H1 (cell line): Measurements from ENCODE around the gene DIPK1A. TPM values are rescaled to one million over a fixed set of nuclear protein-coding genes. Genes with fewer than 3 reads are reported as not detected.

Experiments used
- CTCF ChIA-PET: fragments of 300-600 bp; sonication (Branson Sonifier 250); formaldehyde crosslinking; loops from one replicate; lab custom pipeline; 2021; ENCODE audit not compliant: partially characterized antibody; lab: Charles Lee
- POLR2A ChIA-PET: fragments of 300-600 bp; sonication (Branson Sonifier 250); formaldehyde crosslinking; loops from one replicate; lab custom pipeline; 2021; ENCODE audit warnings: inconsistent platforms; ENCODE audit not compliant: partially characterized antibody; lab: Charles Lee
- DNase-seq, 2 experiments: peaks; one replicate each; pipeline versions ENCODE4 v3.0.0 to v3.0.0-alpha.2; 2010 to 2022; ENCODE audit warnings: low spot score in 2 of 2, low read depth in 1 of 2, mixed read lengths in 1 of 2
- FAIRE-seq: peaks from 2 replicates; lab custom pipeline; 2011; peaks lifted over from hg19 to GRCh38; lab: Jason Lieb, UNC
- H2AFZ ChIP-seq: 2 replicates; pipeline ENCODE4 v1.8.1; 2012; ENCODE audit warnings: low read length, inconsistent platforms
- H2AK5ac ChIP-seq: 2 replicates; pipeline ENCODE4 v1.6.1; 2013; ENCODE audit warnings: low read depth, low read length
- H2BK120ac ChIP-seq: replicated peaks from 2 replicates; pipeline ENCODE3; 2013; ENCODE audit warnings: low read depth, low read length, inconsistent platforms
- H2BK12ac ChIP-seq: 2 replicates; pipeline ENCODE4 v1.6.1; 2013; ENCODE audit warnings: low read depth, low read length
- H2BK15ac ChIP-seq: 2 replicates; pipeline ENCODE4 v1.6.1; 2013; ENCODE audit warnings: low read length
- H2BK20ac ChIP-seq: 2 replicates; pipeline ENCODE4 v1.6.1; 2013; ENCODE audit warnings: low read length
- H2BK5ac ChIP-seq: 2 replicates; pipeline ENCODE4 v1.6.1; 2013; ENCODE audit warnings: low read depth, low read length
- H3K14ac ChIP-seq: 2 replicates; pipeline ENCODE4 v1.6.1; 2013; ENCODE audit warnings: inconsistent platforms; ENCODE audit not compliant: insufficient read length
- H3K18ac ChIP-seq: 2 replicates; pipeline ENCODE4 v1.6.1; 2013; ENCODE audit warnings: low read length; ENCODE audit errors: extremely low read depth
- H3K23ac ChIP-seq: 2 replicates; pipeline ENCODE4 v1.6.1; 2013; ENCODE audit warnings: inconsistent platforms; ENCODE audit not compliant: insufficient read length
- H3K23me2 ChIP-seq: 2 replicates; pipeline ENCODE4 v1.6.1; 2013; ENCODE audit warnings: low read depth, low read length
- H3K27ac ChIP-seq: 2 replicates; pipeline ENCODE4 v1.6.1; 2011; ENCODE audit warnings: low read depth, low read length, inconsistent platforms
- H3K27me3 ChIP-seq, 4 experiments: replicated peaks in 1 of 4; 1 replicate in 1 of 4; 2 replicates in 3 of 4; pipeline versions ENCODE4 v1.6.1 to v1.8.1; 2011 to 2013; ENCODE audit warnings: low read length in 3 of 4, mild to moderate bottlenecking in 3 of 4, inconsistent platforms in 2 of 4, mixed read lengths in 2 of 4, moderate library complexity in 1 of 4; ENCODE audit not compliant: control insufficient read depth in 3 of 4, insufficient read depth in 3 of 4; ENCODE audit errors: extremely low read depth in 1 of 4
- H3K36me3 ChIP-seq, 4 experiments: 2 replicates each; pipeline versions ENCODE4 v1.6.1 to v1.8.1; 2011 to 2013; ENCODE audit warnings: mild to moderate bottlenecking in 4 of 4, low read length in 3 of 4, moderate library complexity in 2 of 4, control low read depth in 1 of 4, inconsistent platforms in 1 of 4; ENCODE audit not compliant: insufficient read depth in 4 of 4, control insufficient read depth in 2 of 4
- H3K4ac ChIP-seq: replicated peaks from 2 replicates; pipeline ENCODE3; 2013; ENCODE audit warnings: low read length, low read depth, mixed read lengths, inconsistent platforms; ENCODE audit not compliant: insufficient read length
- H3K4me1 ChIP-seq, 4 experiments: replicated peaks in 1 of 4; 1 replicate in 1 of 4; 2 replicates in 3 of 4; pipeline versions ENCODE4 v1.6.1 to v1.8.1; 2011 to 2013; ENCODE audit warnings: low read length in 3 of 4, inconsistent platforms in 2 of 4, mixed read lengths in 1 of 4; ENCODE audit not compliant: insufficient read depth in 4 of 4, control insufficient read depth in 3 of 4
- H3K4me2 ChIP-seq, 2 experiments: 2 replicates each; pipeline versions ENCODE4 v1.6.1 to v1.8.1; 2011 to 2013; ENCODE audit warnings: low read depth in 2 of 2, low read length in 2 of 2, control low read depth in 1 of 2, inconsistent platforms in 1 of 2, mild to moderate bottlenecking in 1 of 2; ENCODE audit not compliant: insufficient read depth in 1 of 2
- H3K4me3 ChIP-seq, 4 experiments: fragments of 200-600, 300-600 bp in 1 of 4; sonication (generic), shearing (Covaris generic), sonication (Bioruptor Twin) in 1 of 4; 2 replicates each; pipeline versions ENCODE4 v1.5.1 to v1.8.1; 2011 to 2016; ENCODE audit warnings: low read length in 4 of 4, low read depth in 3 of 4, control low read depth in 2 of 4, inconsistent platforms in 2 of 4, mild to moderate bottlenecking in 2 of 4, mixed read lengths in 1 of 4, moderate library complexity in 1 of 4; ENCODE audit not compliant: insufficient read depth in 2 of 4; ENCODE audit errors: extremely low read depth in 1 of 4
- H3K56ac ChIP-seq: replicated peaks from 2 replicates; pipeline ENCODE3; 2013; ENCODE audit warnings: low read depth, mild to moderate bottlenecking, mixed read lengths, low read length, inconsistent platforms; ENCODE audit not compliant: insufficient read length
- H3K79me1 ChIP-seq: 2 replicates; pipeline ENCODE4 v1.6.1; 2013; ENCODE audit warnings: low read depth, low read length, control low read depth
- H3K79me2 ChIP-seq, 2 experiments: 2 replicates each; pipeline versions ENCODE4 v1.6.1 to v1.8.1; 2012 to 2013; ENCODE audit warnings: low read length in 2 of 2, mild to moderate bottlenecking in 2 of 2, inconsistent platforms in 1 of 2; ENCODE audit not compliant: insufficient read depth in 2 of 2, control insufficient read depth in 1 of 2
- H3K9ac ChIP-seq, 4 experiments: replicated peaks in 1 of 4; 1 replicate in 1 of 4; 2 replicates in 3 of 4; pipeline versions ENCODE4 v1.6.1 to v1.8.1; 2011 to 2013; ENCODE audit warnings: low read depth in 3 of 4, low read length in 3 of 4, control low read depth in 2 of 4, mild to moderate bottlenecking in 2 of 4, moderate library complexity in 2 of 4, inconsistent platforms in 1 of 4; ENCODE audit errors: extremely low read depth in 1 of 4
- H3K9me3 ChIP-seq, 2 experiments: 2 replicates each; pipeline versions ENCODE4 v1.6.1 to v1.8.1; 2012 to 2013; ENCODE audit warnings: mild to moderate bottlenecking in 2 of 2, moderate library complexity in 2 of 2, control low read depth in 1 of 2, inconsistent platforms in 1 of 2, low read depth in 1 of 2, low read length in 1 of 2, mixed read lengths in 1 of 2; ENCODE audit not compliant: insufficient read depth in 2 of 2
- H4K20me1 ChIP-seq, 2 experiments: replicated peaks in 1 of 2; 2 replicates each; pipeline versions ENCODE3 to v1.8.1; 2011 to 2013; ENCODE audit warnings: inconsistent platforms in 2 of 2, low read length in 2 of 2, mild to moderate bottlenecking in 1 of 2; ENCODE audit not compliant: insufficient read depth in 2 of 2, control insufficient read depth in 1 of 2
- H4K5ac ChIP-seq: 2 replicates; pipeline ENCODE4 v1.6.1; 2013; ENCODE audit warnings: low read length, low read depth, mixed read lengths, inconsistent platforms; ENCODE audit not compliant: insufficient read length
- H4K8ac ChIP-seq: 2 replicates; pipeline ENCODE4 v1.8.0; 2013; ENCODE audit warnings: mild to moderate bottlenecking, moderate library complexity, low read length, inconsistent platforms; ENCODE audit not compliant: insufficient read depth; ENCODE audit errors: extremely low read depth
- H4K91ac ChIP-seq: replicated peaks from 2 replicates; pipeline ENCODE3; 2013; ENCODE audit warnings: low read length, mixed read lengths, inconsistent platforms; ENCODE audit not compliant: insufficient read length
- BRCA1 ChIP-seq: IDR thresholded peaks from 2 replicates; pipeline ENCODE4 v1.6.1; 2012; ENCODE audit warnings: low read depth, low read length, improper control_type of control experiment
- CHD1 ChIP-seq: IDR thresholded peaks from 2 replicates; pipeline ENCODE4 v1.6.1; 2012; ENCODE audit warnings: low read depth, low read length, improper control_type of control experiment
- CREB1 ChIP-seq: IDR thresholded peaks from 2 replicates; pipeline ENCODE4 v1.6.1; 2012; ENCODE audit warnings: inconsistent platforms
- CTCF ChIP-seq, 3 experiments: IDR thresholded peaks; 1 replicate in 2 of 3; 2 replicates in 1 of 3; pipeline versions ENCODE4 v1.5.1 to v1.6.1; 2011; ENCODE audit warnings: low read length in 3 of 3, mild to moderate bottlenecking in 3 of 3, inconsistent platforms in 2 of 3, low read depth in 1 of 3, moderate library complexity in 1 of 3; ENCODE audit not compliant: insufficient read depth in 1 of 3; ENCODE audit errors: control extremely low read depth in 1 of 3
- KDM4A ChIP-seq: IDR thresholded peaks from one replicate; pipeline ENCODE4 v1.7.1; 2012; ENCODE audit warnings: low read depth, mild to moderate bottlenecking, moderate library complexity, low read length, inconsistent platforms; ENCODE audit not compliant: severe bottlenecking
- SP2 ChIP-seq: IDR thresholded peaks from 2 replicates; pipeline ENCODE4 v1.6.1; 2012; ENCODE audit warnings: mild to moderate bottlenecking, low read length, inconsistent platforms
- SUZ12 ChIP-seq: fragments of 200-600 bp; sonication (generic); IDR thresholded peaks from 2 replicates; pipeline ENCODE4 v1.6.1; 2012; ENCODE audit warnings: mild to moderate bottlenecking, inconsistent platforms, low read length, moderate library complexity, mixed read lengths
- WGBS, 2 experiments: shearing (Covaris generic) in 1 of 2; methylation state at CpG; one replicate each; pipeline versions ENCODE4 v1.1.6 to v1.1.7; 2013 to 2015; ENCODE audit warnings: low lambda C conversion rate in 2 of 2, mixed read lengths in 2 of 2, inconsistent platforms in 1 of 2, low coverage in 1 of 2, missing lambda C conversion rate in 1 of 2; ENCODE audit not compliant: insufficient replicate concordance in 2 of 2, insufficient coverage in 1 of 2, insufficient read length in 1 of 2; ENCODE audit errors: extremely low coverage in 1 of 2, missing lambda C conversion rate in 1 of 2; 5-methylcytosine and 5-hydroxymethylcytosine counted together
- polyA plus RNA-seq, 7 experiments: library from polyadenylated mRNA; depleted of rRNA in 3 of 7; stranded (reverse) in 5 of 7; unstranded in 2 of 7; fragments of >200 nt in 5 of 7; fragments of 200-250 nt in 2 of 7; gene quantifications; 1 replicate in 5 of 7; 2 replicates in 1 of 7; 4 replicates in 1 of 7; pipeline versions ENCODE4 v1.2.1 to v1.2.3, GENCODE V29; 2011 to 2013; ENCODE audit warnings: missing spikeins in 2 of 7, mixed read lengths in 2 of 7
- total RNA-seq: library from RNA; stranded (reverse); fragmentation: NEBNext Ultra II Directional; extraction: Animal tissue kit (Norgen Biotek cat#: 25700); gene quantifications from 2 replicates; pipeline ENCODE4 v1.2.1, GENCODE V29; 2021
- TF ChIP-seq, protein P1 (sequence below): IDR thresholded peaks from 2 replicates; pipeline ENCODE4 v1.6.1; 2012; ENCODE audit warnings: low read length, inconsistent platforms

Gene DIPK1A
- total and polyA plus RNA-seq, 2 of the 8 experiments (the other 6 are each of a cell fraction or from before 2014, with no cell fraction given): 2.5 to 5.0 TPM

GRCh38 chr1:92994105-92994712 lies 32.9 kb upstream of the DIPK1A start:
- Histone ChIP-seq H3K23me2 (no peaks in the 10 kb centered on the region), H2BK20ac (no peak overlapping the region), H3K14ac (no peak overlapping the region), H2BK120ac (no peak overlapping the region), H4K20me1 (no peaks in the 10 kb centered on the region), H3K4me1 (no peaks in the 10 kb centered on the region), H2BK5ac (no peak overlapping the region), H3K4ac (no peak overlapping the region), H3K79me1 (no peaks in the 10 kb centered on the region), H3K56ac (no peak overlapping the region), H4K5ac (no peak overlapping the region), H3K27ac (no peak overlapping the region), H3K4me2 (no peak overlapping the region), H2AFZ (no peak overlapping the region), H3K27me3 (no peaks in the 10 kb centered on the region), H3K23ac (no peak overlapping the region), H4K91ac (no peak overlapping the region), H2AK5ac (no peak overlapping the region), H4K8ac (no peak overlapping the region), H3K79me2 (no peaks in the 10 kb centered on the region), H3K36me3 (no peaks in the 10 kb centered on the region), H2BK15ac (no peak overlapping the region), H3K18ac (no peak overlapping the region), H3K9ac (no peak overlapping the region), H3K4me3 (no peak overlapping the region), H2BK12ac (no peak overlapping the region), H3K9me3 (no peaks in the 10 kb centered on the region)
- CTCF ChIA-PET: interaction anchor here (0.5 to 3.8 kb wide), 60 partner anchors 9 to 310 kb away, joined by 3 to 79 read pairs (median 6); partner anchors contain the start of gene DIPK1A
- DNase-seq (no peak), FAIRE-seq (peak; percentile 84)
- POLR2A ChIA-PET: interaction anchor here (1.2 to 1.5 kb wide), 6 partner anchors 33 to 162 kb away, joined by 3 to 8 read pairs (median 4); partner anchors contain the start of genes DIPK1A, MTF2 and RPL5
- WGBS, 2 experiments: 59% methylated on average over 5 of the region's 5 CpGs; no CpG with 5 or more reads in 1 of the 2 experiments
- TF ChIP-seq SP2 (no peak), CHD1 (no peak), KDM4A (no peak), CREB1 (no peak), CTCF (IDR thresholded peaks at IDR 0.05; ENCODE audit: control extremely low read depth in 1 of 3, insufficient read depth in 1 of 3, low read depth in 1 of 3, low read length in 3 of 3) (peak in 2 of 3 experiments; percentile 80 to 88; a peak in 3 of 4 replicates), BRCA1 (no peak), SUZ12 (no peak)
- TF ChIP-seq, protein P1, sequence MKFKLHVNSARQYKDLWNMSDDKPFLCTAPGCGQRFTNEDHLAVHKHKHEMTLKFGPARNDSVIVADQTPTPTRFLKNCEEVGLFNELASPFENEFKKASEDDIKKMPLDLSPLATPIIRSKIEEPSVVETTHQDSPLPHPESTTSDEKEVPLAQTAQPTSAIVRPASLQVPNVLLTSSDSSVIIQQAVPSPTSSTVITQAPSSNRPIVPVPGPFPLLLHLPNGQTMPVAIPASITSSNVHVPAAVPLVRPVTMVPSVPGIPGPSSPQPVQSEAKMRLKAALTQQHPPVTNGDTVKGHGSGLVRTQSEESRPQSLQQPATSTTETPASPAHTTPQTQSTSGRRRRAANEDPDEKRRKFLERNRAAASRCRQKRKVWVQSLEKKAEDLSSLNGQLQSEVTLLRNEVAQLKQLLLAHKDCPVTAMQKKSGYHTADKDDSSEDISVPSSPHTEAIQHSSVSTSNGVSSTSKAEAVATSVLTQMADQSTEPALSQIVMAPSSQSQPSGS: no peak
